Activated naive CD8-positive, alpha-beta T cell treated with anti-CD3 and anti-CD28 coated beads, Interleukin-2, amount 50 U/mL, for 16 hours (primary cell): ENCODE measurements around the gene RTN4R.

Experiments used
- DNase-seq: peaks from one replicate; pipeline ENCODE4 v3.0.0-alpha.2; 2020; ENCODE audit warnings: low read depth, low spot score

The RTN4R gene

DNA sequence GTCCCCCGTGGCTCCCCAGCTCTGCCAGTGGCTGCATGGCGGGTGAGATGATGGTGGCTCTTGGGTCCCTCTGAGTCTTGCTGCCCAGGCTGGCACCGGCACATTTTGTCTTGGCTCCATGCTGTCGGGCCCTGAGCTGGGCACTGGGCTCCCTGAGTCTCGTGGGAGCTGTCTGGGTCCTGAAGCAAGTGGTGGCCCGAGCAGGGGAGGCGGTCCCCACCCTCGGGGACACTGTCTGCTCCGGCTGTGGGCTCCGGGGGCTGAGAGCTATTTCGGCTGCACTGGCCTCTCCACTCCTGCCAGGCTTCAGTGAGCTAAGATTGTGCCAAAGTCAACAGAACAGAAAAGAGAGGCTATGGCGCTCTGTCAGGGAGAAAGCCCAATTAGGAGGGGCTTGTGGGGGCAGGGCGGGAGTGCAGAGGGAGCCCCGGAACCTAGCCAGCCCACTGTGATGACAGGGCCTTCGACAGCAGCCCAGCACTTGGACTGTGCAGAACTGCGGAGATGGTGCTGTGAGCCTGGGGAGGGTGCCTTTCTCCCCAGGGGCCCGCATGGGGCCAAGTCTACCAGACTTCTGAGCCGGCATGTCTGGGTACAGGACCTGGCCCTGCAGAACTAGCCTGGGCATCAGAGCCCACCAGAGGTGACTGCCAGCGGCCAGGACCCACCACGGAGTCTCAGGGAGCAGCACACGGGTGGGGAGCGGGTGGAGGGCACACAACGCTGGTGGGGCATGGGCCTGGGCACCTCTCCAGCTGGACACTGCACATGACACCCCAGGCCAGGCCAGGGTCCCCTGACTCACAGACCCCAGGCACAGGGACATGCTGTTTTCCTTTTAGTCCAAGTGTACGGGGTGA lies 38.0 kb downstream of the RTN4R start:
- no peak for DNase-seq

DNA sequence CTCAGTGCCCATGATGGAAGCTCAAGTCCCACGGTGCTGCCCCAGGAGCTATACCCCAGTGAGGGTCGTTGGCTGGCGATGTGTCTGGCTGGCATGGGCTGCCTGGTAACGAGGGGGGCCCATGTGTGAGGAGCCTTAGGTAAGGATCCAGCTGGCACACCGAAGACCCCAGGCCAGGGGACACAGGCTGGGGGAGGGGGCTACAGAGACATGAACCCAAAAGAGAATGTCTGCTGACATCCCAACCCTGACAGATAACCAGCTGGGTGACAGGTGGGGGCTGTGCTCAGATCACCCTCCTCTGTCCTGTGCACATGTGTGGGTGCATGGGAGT lies 39.2 kb downstream of the RTN4R start:
- no peak for DNase-seq

DNA sequence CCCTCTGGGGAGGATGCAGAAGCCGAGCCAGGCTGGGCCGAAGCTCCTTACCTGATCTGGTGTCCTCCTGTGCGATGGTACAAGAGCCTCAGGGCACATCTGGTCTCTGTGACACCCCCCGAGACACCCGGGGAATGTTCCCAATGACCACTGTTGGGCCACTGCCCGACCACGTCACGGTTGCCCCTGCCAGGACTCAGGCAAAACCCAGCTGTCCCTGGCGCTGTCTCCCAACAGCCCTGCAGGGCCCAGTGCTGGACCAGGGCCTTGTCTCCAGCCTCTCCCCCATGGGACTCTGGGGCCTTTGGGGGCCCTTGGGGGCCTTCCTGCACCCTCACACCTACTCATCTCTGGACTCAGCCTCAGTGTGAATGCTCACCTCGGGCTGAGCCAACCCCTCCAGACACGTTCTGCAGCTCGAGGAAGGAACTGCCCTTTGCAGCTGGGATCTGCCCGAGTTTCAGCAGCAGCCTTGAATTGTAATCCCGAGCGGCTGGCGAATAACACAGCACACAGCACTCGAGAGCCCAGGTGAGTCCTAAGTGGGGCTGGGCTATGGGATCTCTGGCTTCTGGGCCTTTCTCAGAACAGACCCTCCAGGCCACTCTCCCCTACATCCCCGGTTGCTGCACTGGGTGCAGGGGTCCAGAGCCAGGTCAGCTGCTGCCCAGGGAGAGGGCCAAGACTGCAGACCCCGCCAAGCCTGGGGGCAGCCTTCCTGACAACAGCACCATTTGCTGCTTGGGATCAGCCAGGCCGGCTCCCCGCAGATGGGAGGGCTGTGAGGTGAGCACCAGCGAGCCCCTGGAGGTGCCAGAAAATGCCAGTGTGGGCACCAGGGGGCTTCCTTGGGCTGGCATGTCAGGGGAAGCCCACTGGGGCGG lies 39.8 kb downstream of the RTN4R start:
- no peak for DNase-seq

DNA sequence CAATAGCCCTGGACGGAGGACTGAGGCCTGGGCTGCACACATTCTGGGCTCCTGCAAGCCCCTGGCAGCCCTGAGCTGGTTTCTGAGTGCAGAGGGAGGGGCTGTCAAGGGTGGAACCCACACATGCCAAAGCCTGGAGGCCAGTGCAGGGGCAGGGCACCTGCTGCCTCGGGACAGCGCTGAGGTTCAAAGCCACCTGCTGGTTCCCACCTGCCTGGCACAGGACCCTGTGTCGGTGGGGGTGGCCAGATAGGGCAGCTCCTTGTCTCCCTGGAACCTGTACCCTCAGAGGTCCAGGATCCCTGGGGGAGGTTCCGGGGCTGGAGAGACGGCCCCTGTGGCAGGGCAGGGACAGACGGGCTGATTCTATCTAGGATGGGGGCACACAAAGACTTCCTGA lies 40.8 kb downstream of the RTN4R start:
- DNase-seq: no peak

DNA sequence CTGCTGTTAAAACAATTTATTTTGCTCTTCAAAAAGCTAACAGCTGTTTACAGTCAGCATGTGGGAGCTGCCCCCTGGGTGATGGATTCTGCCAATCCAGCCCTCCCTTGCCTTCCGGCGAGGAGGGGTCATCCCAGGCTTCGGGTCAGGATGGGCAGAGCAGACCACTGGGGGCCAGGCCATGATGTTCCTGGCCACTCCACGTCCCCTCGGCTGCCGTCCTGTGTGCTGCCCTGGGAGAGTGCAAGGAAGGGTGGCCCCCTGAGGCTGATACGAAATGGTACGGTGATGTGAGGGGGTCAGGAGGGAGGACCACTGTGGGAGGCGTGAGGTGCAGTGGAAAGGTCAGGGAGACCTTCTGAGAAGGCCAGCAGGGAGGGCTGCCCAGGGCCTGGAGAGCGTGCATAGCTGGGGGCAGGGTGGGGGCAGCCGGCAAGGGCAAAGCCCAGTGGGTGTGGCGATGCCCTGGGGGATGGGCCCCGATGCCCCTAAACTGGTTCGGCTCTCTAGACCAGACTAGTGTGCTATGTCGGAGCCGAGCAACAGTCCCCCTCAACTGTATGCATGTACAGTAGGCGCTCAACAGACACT lies 41.3 kb downstream of the RTN4R start:
- no peak for DNase-seq

DNA sequence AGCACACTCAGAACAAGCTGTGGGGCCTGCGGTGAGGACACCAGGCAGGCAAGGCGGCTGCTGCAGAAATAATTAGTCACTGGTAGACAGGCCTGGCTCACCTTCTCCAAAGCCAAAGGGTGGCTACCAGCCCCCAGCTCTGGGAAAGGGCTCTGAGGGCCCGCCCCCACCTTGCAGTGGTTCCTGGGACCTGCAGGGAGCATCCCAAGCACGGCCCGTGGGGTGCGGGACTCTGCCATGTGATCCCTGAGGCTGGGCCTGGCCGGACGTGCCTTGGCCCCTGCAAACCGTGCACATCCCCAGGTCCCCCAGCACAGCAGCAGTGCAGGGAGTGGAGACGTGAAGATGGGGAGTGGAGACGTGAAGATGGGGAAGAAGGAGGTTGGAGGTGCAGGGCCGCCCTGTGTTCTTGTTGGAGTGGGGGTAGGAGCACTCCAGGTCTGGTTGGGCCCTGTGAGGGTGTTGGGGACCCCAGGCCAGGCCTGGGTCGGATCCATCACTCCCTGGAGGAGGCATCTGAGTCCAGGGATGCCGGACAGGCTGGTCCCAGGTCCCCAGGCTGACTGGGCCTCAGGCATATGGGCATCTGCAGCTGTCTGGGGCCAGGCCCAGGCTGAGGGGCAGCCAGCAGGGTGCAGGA lies 41.9 kb downstream of the RTN4R start:
- no peak for DNase-seq

DNA sequence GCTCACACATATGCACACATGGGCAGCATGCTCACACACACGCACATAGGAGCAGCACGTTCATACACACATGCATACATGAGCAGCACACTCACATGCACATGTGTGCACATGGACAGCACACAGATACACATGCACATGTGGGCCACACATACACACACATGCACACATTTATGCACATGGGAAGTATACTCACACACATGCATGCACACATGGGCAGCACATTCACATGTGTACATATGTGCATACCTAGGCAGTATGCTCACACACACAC lies 42.5 kb downstream of the RTN4R start:
- DNase-seq: no peak

DNA sequence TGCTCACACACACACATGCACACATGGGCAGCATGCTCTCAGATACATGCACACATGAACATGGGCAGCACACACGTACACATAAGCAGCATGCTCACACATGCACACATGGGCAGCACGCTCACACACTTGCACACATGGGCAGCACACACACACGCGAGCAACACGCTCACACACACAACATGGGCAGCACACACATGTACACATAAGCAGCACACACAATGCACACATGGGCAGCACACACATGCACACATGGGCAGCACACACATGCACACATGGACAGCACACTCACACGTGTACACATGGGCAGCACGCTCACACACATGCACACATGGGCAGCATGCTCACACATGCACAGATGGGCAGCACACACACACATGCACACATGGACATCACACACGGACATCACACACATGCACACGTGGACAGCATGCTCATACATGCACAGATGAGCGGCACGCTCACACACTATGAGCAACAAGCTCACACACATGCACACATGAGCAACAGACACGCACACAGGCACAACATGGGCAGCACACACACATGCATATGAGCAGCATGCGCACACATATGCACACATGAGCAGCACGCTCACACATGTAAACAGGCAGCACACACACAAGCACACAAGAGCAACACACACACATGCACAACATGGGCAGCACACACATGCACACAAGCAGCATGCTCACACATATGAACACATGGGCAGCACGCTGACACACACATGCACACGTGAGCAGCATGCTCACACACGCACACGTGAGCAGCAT lies 43.0 kb downstream of the RTN4R start:
- no peak for DNase-seq

DNA sequence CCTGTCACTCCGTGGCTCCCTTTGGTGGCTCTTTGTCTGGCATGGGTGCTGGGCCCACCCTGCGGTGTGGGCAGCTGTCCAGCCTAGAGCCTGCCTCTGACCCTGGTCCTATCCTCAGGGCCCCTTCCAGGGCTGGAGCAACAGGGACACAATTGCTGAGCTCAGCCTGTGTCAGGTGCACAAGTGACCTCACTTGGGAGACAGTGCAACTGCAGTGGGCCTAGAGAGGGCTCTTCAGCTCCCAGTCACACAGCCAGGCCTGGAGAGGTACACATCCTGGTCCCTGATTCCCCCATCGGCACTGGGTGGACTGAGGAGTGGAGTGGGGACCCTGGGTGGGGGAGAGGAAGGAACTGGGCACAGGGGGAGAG lies 43.9 kb downstream of the RTN4R start:
- DNase-seq: no peak

DNA sequence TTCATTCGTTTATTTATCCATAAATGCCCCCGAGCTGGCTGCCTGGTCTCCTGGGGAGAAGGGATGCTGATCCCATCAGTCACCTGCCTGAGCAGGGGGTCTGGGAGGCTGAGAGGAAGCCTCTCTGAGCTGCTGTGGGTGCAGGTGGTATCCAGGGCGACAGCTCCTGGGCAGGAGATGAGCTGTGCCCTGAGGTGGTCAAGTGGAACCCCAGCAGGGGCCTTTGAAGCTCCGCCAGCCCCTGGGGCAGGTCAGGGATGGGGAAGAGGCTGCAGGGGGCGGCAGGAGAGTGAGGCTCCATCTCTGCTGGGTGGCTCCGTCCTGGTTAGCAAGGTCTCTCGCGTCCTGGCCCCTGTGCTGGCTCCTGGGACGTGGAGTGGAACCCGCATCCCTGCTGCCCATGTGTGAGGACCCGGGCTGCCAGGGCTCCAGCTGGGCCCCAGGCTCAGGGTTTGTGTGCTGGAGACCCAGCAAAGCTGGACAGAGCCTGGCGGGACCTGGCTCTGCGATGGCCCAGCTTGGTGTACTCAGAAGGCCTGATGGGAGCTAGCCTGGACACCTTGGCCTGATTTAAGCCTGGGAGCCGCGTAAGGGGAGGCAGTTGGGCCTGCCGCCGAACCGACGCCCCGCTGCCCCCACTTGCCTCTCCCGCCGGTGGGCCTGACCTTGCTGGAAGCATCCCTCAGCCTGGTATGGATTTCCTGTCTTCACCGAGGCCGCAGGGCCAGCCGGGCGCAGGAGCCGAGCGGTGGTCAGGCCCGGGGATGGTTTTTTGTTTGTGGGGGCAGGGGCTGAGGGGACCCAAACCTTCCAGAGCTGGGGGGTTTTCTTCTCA lies 44.5 kb downstream of the RTN4R start:
- no peak for DNase-seq

DNA sequence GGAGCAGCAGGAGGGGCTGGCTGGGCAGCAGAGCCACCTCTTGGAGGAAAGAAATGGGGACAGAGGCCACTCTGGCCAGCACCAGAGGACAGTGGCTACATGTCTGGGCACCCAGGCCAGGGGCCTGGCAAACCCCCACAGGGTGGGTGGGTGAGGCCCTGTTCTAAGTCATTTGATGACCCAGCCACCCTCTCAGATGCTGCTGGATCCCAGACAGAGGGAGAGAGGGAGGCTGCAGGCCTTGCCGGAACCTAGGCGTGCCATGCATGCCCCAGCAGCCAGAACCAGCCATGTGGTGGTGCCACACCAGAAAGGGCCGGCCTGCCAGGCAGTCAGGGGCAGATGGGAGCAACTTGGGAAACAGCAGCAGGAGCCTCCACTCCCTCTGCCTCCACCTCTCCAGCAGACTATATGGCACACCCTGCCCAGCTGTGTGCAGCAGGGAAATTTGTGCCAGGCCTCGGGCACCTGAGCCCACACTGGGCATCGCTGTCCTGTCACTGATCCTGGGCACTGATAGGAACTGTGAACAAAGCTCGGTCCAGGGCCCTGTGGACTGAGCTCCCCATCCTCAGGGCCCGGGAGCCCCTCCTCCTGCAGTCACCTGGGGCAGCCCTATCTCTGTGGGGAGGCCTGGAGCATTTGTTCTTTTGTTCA lies 45.2 kb downstream of the RTN4R start:
- DNase-seq: no peak

DNA sequence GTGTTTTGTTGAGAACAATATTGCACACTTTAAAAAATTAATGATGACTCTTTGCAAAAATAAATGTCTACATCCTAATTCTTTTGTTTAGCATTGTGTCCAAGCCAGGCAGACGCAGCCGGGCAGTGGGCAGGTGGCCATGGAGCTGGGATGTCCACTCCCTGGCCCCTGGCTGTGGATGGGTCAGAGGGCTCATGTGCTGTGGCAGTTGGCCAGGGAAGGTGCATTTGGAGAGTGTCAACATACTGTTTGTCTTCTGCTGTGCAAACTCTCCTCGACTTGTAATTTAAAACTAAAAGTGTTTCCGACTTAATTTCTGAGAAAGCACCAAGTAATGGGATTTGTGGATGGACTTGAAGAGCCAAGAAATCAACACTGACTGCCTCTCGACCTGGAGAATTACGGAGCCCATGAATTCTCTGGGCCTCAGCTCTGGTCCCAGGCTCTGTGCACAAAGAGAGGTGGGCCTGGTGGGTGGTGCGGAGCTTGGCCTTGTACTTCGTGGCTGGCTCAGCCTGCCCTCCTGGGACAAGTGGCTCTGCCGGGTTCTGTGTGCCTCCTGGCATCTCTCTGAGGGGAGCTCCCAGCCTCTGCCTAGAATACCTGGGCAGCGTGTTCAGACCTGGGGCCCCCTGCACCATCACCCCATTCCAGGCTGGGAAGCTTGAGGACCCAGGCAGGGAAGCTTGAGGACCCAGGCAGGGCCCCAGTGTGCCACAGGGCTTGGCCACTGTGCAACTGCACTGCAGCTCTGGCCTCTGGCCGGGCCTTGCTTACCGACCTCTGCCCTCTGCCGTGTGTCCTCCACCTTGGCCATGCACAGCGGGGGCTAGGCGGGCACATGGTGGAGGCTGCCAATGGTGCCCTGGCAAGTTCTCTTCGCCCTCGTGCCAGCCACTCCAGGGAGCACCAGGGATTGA lies 46.4 kb downstream of the RTN4R start:
- no peak for DNase-seq

DNA sequence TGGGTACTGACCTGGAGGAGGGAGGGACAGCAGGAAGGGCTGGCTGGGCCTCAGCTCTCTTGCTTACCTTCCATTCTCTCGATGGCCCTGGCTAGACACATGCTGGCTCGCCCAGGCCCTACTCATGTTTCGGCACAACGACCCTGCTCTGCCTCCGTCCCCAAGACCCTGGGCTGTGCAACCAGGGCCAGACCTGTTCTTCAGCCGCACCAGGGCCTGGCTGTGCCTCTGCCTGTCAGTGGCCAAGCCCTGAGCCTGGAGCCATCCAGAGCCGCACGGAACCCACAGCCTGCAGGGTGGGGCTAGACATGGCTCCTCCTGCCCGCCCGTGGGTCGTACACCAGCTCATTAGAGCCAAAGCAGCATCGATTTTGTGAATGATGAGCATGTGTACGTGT lies 47.5 kb downstream of the RTN4R start:
- no peak for DNase-seq

DNA sequence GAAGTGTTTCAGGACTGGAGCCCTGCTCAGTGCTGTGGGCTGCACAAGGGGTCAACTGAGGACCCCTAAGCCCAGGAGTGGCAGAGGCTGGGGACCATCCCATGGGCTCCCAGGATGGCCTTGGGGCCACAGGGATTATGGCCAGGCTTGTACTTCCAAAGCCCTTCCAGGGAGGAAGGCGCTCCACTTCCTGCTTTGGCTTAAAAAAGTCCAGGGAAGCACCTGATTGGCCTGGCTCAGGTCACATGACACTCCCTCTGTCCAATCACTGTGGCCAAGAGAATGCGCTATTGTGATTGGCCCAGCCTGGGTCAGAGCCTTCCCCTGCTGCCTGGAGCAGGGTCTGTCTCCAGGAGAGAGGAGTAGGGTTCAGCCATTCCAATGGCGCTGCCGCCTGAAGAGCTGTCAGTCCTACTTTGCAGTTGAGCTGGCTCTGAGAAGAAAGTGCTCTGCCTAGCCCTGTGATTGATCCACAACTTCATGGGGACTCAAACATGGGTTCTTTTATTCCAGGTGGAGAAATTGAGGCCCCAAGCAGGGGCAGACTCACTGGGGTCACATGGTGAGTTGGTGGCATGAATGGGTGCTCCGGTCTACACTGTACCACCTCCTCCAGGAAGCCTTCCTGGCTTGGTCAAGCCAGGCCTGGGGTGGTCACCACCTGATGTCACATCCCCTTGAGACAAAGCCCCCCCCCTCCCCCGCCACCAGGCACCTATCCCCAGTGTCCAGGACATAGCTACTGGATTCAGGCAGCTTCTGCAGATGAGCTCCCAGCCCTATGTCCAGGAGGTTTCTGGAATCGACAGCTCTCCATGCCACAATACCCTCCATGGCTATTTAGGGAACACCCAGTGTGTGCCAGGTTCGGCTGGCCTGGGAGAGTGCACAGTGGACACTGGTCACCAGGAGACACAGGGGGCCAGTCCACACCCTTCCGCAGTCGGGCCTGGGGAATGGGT lies 48.2 kb downstream of the RTN4R start:
- DNase-seq: no peak

DNA sequence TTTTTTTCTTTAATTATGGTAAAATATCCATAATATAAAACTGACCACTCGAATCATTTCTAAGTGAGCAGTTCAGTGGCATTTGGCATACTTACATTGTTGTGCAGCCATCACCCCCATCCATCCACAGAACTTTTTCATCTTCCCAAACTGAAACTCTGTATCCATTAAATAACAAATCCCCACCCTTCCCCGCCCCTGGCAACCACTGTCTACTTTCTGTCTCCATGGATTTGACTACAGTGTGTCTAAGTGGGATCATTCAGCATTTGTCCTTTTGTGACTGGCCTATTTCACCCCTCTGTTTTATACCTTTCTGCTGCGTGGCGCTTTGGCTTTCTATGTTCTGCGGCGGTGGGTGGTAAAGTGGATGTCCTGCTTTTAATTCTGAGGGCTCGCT lies 49.1 kb downstream of the RTN4R start:
- DNase-seq: no peak

DNA sequence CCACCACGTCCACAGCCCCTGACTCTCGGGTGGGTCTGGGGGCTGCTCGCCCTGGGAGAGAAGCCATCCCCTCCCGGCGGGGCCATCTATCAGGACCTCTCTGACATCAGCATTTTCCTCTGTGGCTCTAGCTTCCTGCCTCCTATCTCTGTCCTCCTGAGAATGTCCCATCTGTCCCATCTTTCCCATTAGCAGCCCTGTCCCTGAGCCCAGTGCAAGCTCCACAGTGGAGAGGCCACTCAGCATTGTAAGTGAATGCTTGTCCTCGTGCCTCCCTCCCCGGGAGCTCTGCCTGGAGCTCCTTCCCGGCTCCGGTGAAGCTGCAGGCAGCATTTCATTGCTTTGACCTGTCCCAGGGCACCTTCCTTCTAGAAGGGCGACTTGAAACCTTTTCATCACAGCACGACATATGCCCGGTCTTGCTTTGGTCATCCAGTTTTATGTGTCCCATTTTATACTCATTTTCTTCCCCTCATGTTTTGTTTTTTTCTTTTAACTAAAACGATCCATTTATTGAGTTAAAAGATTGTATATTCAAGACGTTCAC lies 49.7 kb downstream of the RTN4R start:
- no peak for DNase-seq

DNA sequence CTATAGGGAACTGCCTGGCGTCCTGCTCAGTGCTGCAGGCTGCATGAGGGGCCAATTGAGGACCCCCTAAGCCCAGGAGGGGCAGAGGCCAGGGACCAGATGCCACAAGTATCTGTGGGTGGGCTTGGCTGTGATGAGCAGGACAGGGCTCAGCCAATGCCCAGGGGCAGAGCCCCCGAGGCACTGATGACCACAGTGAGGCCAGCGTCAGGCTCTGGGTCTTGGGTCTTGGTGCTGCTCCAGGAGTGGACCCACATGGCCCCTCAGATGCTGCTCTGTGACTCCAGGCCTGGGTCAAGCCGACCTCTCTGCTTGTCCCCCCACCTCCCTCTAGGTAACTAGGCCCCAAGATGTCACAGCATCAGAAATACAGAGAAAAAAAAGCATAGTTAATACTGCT lies 50.6 kb downstream of the RTN4R start:
- no peak for DNase-seq
